NCI-H446 treated with DMSO at 0.1 percent for 48 hours (cell line): ENCODE data around the gene NPLOC4.

Experiments
- DNase-seq: peaks from one replicate; lab custom pipeline; 2025; lab: John Stamatoyannopoulos, UW

Gene NPLOC4

DNA sequence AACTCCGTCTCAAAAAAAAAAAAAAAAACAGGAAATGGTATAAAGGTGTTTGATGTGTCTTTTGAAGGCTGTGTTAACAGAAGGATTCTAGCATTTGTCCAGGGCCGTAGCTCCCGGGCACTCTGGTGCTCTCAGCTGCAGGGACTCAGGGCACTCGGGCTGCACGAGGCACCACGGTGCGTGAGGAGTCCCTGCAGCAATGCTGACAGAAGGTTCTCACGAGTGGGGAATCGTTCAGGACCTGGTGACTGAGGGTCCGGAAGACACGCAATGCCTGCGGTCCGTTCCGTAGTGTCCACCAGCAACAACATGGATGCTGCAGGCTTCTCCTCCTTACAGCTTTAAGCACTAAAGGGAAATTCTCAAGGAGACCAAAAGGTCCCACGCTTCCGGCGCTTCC is 72.1 kb downstream of the NPLOC4 start:
- no peak for DNase-seq

DNA sequence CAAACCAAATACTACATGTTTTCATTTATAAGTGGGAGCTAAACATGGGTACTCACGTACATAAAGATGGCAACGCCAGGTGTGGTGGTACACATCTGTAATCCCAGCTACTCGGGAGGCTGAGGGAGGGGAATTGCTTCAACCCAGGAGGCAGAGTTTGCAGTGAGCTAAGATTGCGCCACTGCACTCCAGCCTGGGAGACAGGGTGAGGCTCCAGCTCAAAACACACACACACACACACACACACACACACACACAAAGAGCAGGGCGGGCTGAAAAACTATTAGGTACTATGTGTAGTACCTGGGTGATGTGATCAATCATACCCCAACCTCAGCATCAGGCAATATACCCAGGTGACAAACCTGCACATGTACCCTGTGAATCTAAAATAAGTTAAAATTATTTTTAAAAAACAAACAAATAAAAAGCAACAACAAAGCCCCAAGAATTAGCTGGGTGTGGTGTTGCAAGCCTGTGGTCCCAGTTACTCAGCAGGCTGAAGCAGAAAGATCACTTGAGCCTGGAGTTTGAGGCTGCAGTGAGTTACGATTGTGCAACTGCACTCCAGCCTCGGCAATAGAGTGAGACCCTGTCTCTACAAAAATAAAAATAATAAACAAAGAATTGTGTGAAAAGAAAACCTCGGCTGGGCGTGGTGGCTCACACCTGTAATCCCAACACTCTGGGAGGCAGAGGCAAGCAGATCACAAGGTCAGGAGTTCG is 72.9 kb downstream of the NPLOC4 start:
- no peak for DNase-seq

DNA sequence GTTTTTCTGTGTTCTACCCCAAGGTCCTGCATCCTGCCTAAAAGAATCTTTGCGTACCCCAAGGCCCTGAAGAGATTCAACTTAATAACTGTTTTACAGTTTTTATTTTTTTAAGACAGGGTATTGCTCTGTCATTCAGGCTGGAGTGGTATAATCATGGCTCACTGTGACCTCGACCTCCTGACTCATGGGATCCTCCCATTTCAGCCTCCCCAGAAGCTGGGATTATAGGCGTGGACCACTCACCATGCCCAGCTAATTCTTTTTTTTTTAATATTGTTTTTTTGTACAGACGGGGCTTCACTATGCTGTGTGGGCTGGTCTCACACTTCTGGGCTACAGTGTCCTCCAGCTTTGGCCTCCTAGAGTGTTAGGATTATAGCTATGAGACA is 75.4 kb downstream of the NPLOC4 start:
- no peak for DNase-seq

DNA sequence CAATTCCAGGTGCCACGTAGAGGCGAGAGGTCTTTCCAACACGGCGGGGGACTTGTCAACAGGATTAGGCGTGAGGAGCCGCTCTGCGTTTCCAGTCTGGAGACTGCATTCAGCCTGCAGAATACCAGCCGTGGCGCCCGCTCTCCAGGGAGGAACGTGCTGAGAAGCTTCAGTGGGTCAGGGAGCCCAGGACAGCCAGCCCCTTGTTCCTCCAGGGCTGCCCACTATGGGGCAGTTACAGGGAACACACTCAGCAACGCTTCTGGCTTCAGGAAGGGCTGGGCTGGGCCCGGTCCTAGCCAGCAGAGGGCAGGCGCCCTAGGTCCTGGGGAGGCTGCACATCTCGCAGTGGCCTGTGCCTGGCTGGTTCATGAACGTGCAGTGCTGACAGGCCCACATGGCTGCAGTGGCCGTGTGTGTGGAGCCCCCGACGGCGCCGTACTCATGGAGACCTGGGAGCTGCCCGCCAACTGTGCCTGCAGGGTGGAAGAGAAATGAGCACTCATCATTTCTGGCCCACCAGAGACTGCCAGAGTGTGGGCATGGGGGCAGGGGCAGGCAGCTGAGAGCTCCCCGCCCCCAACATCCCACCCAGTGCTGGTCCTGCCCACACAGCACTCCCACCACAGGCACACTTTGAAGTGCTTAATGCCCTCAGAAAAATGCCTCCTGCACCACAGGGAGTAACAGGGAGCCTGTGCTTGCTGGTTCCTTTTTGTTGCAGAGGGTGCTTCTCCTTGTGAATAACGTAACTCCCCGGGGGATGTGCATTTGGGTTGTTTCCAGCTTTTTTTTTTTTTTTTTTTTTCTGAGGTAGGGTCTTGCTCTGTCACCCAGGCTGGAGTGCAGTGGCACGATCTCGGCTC is 77.7 kb downstream of the NPLOC4 start:
- DNase-seq = no peak

DNA sequence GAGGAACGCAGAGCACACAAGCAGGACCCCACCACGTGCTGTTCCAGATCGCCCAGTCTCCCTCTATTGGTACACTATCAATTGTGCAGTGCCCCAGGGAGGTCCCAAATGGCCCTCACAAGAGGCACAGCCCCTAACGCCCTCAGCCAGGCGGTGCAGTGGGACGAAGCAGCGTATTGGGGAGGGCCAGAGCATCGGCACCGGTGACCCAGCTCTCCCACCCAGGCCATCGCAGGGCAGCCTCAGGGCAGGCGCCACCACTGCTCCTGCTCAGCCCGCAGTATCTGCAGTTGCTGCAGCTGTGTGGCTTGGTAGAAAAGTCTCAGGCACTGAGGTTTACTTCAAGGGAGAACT is 78.8 kb downstream of the NPLOC4 start:
- no peak for DNase-seq

DNA sequence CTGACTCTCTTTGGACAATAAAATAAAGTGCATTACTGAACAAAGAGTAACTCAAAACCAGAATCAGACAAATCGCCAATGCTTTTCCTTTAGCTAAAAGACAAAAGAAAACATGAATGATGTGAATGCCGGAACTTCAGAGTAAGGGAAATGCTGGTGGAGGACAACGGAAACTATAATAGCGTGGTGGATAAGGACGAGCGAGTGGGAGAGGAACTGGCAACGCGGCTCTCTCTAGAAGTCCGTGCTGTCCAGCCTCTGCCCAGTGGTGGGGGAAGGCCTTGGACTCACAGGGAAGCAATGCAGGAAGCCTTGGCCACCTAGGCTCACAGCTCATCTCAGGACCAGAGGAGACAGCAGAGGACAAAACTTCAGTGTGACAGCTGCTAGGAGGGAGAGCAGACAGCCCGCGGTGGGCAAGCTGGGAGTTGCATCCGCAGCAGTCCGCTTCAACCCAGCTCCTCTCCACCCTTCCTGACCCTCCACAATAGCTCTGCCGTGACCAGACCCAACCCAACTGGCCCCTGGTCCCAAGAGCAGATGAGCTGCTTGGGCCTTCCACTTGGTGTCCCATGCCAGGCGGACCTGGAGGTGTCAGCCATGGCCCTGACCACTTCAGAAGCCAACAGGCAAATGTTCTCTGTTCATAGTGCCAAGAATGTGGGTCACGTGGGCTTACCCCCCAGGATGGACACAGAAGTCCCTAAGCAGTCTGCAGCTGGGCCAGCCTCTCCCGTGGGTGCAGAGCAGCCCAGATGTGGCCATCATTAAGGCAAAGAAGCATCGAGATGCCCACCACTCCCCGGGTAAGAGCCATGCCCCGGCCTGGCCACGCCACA is 79.4 kb downstream of the NPLOC4 start:
- DNase-seq = no peak

DNA sequence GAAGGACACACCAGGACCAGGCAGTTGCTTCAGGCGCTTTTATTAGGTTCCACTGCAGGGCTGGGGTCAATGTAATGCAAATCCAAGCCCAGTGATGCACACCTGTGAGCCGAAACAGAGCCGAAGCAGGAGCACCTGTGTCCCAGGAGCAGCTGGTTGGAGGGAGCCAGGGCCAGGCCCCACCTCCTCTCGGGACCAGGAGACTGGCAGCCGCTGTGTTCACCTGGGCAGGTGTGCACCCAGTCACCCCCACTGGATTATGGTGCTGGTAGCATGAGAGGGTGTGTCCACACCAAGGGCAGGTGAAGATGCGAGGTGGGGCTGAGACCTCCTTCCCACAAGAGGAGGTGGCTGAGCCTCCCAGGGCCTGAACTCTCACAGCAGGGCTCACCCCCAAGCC is 80.0 kb downstream of the NPLOC4 start:
- no peak for DNase-seq

DNA sequence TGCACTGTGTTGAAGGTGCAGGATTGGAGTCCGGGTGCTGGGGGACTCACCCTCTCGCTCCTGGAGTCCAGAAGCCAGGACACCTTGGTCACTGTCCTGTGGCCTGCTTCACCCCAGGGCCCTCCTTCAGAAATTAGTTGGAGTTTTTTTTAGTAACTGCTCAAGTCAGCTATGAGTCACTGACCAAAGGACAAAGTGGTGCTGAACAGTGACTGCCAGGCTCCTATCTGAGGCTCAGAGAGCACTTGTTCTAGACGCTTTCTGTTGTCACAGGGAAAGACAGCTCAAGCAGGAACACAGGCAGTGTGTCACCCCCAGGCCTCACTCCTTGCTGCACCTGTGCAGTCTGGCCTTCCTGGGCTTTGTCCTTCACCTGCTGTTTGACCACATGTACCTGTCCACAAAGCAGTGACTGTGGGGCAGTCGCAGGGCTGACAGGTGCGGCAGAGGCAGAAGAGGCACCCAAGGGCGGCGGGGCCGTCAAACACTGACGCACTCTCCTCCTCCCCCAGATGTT is 80.7 kb downstream of the NPLOC4 start:
- no peak for DNase-seq

DNA sequence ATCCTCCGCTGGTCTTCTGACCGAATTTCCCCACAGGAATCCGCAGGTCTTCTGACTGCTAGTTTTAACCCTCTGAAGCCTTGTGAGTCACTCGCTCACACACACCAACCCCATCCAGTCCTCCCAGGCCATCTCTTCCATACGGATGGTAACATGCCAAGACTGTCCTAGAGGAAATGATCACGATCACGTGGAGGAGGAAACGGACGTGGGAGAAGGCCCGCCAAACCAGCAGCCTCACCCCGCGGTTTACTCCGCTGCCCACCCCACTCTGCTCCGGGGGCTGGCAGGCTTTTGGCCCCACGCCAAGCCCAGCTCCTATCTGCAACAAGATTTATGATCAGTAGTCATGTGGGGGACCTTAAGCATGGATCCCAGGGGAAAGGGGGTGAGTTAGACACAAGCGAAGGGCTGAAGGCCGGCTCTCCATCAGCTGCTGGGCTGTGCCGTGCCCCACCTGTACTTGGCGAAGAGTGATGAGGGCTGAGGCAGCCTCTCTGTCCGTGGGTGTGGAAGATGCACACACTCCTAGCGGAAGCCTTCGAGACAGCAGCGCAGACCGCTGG is 83.2 kb downstream of the NPLOC4 start:
- no peak for DNase-seq

DNA sequence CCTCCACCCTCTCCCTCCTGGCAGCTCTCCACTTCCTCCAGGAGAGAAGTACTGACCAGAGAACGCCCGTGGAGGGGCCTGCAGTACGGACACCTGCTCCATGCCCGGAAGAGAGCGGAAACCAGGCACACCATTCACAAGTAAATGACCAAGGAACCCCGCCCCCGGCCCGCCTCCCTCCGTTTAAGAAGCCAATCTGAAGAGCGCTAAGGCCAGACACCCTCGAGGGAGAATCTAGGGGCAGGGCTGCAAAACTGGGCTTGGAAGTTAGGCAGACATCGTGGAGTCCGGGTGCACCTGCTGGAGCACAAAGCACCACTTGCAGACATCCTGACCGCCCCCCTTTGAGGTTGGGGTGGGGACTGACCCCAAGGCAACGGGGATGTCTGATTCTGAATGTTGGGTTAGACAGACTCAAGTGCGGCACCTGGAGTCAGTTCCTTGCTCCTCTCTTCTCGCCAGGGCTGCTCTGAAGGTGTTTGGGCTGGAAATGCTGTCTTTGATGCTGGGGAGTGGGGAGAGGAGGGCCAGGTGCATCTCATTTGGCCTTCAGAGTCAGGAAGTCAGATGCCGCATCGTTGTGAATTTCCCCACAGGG is 83.8 kb downstream of the NPLOC4 start:
- peak; percentile 55 for DNase-seq

DNA sequence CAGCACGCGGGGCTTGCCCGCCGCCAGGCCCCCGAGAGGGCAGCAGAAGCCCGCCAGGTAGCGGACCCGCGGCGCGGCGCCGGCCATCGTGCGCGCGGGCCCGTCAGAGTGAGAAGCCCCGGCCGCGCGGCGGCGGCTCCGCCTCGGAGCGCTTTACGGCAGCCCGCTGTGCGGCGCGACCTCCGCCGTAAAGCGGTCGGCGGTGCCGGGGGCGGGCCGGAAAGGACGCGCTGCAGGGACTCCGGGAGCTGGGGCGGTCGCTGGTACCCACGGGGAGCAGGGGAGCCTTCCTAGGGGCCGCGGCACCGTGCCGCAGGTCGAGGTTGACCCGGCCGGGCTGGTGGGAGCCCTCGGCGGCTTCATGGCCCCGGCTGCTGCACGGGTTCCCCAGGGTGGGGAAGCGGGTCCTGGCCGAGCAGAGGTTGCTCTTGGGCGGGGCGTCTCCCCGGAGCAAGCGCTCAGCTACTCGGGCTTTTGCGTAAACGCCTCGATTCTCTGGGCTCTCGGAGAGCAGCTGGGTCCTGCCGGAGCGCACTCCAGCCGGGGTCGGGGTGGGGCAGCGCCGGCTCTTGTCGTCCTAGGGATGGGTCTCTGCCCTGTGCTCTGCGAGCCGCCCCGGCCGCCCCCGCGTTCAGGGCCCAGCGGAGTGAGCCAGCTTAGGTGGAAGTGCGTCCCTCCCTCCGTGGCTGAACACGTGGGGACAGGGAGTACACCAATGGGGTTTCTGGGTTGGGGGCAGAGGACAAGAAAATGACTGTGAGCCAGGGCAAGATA is 84.5 kb downstream of the NPLOC4 start, which contains the start of gene FAAP100:
TSS of gene FAAP100 (minus strand) at position 110 of the 774 bp plus-strand sequence. CDS start at position 87, 23 bp downstream.
- peak; percentile 54 for DNase-seq

DNA sequence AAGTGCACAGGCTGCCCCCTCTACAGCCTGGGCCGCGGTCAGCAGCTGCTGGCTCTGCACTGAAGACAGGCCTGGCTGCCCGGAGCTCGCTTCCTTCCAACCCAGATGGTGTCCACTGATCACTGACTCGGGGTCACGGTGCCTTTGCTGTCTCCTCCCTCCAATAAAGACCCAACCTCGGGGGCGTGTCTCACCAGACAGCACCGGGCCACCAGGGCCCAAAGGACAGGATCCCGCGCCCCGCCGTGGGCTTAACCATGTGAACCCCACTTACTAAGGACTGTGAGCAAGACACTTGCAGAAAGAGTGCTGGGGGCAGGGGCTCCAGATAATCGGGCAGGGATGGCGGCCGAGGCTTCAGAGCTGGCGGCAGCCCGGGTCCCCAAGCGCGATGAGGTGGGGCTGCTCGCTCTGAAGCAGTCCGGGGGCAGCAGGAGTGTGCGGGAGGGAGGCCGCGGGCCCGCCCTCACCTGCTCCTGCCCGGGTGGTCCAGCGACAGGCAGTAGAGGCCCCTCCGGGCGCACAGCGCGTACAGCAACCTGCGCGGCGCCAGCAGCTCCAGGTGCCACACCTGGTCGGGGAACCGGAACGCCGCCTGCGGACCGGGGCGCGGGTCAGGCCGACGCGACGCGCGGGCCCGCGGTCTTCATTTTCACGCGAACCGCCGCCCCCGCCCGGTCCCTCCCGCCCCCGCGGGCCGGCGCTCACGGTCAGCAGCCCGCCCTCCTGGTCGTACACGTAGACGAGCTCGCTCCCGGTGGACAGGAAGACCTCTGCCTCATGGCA is 85.3 kb downstream of the NPLOC4 start:
- no peak for DNase-seq

DNA sequence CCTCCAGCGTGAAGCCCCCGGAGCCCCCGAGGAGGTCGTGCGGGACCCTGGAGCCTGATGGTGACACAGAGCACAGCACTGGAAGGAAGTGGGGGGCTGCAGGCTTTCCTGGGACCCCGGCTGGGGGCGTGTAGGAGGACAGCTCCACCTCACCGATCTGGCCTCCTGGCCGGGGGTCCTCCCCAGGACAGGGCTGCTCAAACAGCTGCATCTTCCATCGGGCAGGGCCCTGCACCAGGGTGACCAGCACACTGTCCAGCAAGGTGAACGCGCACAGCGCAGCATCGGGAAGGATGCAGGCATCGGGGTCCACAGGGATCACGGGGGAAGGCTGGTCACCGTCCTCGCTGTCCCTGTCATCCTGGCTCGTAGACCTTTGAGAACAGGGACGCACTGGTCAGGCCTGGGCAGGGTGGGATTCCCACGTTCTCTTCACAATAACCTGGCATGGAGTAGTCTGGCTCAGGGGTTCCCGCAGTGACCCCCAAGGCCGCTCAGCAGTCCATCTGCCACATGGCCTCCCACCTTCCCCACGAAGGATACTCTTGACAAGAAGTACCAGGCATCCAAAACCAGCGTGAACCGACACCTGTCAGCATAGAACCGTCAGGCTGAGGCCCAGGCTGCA is 86.0 kb downstream of the NPLOC4 start:
- DNase-seq = no peak

DNA sequence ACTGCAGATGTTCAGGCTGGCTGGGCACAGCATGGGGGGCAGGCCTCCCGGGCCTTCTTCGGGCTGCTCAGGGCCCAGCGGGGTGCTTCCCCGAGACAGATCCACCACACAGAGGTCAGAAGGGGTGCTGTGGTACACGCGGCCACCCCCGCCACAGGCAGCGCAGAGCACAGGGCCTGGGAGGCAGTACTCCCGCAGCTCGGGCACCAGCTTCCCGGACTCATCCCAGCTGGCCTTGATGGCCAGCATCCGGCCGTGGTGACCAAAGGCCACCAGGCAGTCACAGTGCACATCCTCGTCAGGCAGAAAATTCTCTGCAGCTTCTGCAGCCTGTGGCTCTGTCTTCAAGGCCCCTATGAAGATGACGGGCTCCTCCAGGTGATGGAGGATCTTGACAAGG is 86.6 kb downstream of the NPLOC4 start:
- DNase-seq = no peak

DNA sequence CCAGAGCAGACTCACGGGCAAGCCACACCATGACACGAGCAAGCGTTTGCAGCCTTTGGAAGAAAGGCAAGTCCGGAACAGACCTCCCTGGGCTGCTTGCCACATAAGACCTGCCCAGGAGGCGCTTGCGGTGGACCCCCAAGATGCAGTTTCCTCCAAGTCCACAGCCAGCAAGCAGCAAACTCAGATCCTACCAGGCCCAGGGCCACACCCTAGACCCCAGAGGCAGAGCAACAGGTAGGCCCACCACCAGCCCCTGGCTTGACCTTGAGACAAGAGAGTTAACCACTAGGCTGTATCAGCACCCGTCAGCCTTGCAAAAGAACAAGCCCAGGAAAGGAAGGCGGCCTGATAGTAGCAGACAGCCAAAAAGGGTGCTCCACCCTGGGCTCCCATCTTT is 87.1 kb downstream of the NPLOC4 start:
- DNase-seq = no peak

DNA sequence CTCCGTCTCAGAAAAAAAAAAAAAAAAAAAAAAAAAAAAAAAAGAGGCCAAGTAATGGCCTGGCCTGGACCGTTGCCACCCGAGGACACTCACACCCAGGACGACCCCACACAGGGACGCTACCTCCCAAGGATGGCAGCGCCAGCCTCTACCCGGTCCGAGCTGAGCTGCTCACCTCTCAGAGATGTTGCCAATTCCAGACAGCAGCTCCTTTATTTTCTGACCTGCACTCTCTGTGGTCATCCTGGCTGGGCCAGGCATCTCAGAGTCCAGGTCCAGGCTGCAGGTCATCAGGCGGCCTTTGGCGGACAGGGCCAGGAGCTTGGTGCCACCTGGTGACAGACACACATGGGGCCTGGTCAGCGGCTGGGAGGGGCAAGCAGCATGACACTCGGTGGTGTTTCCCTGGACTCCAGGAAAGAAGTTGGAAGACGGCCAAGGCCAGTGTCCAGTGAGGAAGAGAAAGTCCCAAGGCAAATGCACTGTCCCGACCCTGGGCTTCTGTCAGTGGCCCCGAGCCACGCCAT is 87.8 kb downstream of the NPLOC4 start:
- DNase-seq = no peak

DNA sequence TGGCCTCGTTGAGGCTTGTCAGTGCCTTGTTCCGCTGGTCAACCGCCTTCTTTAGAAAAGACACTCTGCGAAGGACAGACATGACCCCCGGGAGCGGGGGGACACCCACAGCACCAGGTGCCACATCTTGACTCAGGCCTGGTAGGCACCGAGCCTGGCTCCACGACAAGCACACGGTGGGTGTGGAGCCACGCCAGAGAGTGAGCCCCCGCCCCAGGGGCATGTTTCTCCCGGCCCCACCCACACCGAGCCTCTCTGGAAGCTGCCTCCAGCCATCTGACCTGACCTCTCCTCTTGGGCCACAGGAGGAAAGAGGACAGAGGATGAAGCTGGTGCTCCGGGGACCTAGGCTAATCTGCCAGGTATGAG is 89.3 kb downstream of the NPLOC4 start:
- DNase-seq = no peak

DNA sequence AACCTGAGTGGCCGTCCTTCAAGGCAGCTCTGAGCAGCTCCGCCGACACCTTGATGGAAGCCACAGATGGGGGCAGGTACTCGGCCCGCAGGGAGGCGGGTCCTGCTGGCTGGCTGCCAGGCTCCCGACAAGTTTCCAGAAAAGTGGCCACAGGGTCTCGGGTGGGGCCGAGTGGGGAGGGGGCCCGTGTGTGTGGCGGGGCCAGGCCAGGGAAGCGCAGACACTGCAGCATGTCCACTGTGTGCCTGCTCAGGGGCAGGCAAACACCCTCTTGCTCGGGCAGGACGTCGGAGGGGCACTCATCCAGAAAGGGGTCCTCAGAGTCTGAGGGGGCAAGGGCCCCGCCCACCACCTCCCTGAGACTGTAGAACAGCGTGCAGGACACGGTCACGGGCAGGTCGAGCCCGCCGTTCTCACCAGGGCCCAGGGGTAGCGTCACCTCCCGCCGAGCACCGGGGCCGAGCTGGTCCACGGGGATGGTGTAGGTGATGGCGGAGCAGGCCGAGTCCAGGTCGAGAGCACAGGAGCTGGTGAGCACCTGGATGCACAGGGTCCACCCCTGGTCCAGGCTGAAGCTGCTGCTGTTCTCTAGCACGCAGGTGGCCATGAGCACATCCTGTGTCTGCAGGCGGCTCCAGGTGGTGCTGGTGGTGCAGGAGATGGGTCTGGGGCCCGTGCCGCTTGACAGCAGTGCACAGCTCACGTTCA is 89.9 kb downstream of the NPLOC4 start:
- no peak for DNase-seq
